Mucosa of gallbladder (tissue), 1 donor: Measurements from ENCODE around the gene NCKAP1. TPM values are rescaled to one million over a fixed set of nuclear protein-coding genes. Genes with fewer than 3 reads are reported as not detected.
"Not testable (repeated sequence)": the region's sequence is repeated elsewhere in the genome, so short reads cannot be mapped to it uniquely, and the experiment has no call there.

Experiments
- DNase-seq: peaks from one replicate; pipeline ENCODE4 v3.0.0-alpha.2; 2020; ENCODE audit warnings: low spot score
- total RNA-seq: library from RNA; stranded (reverse); gene quantifications from one replicate; pipeline ENCODE4 v1.2.1, GENCODE V29; 2021
- donor health status: DM: no; HTN: no; CAD: no.

NCKAP1 gene
- total RNA-seq, 1 donor from 2014 or later = 127 TPM

DNA sequence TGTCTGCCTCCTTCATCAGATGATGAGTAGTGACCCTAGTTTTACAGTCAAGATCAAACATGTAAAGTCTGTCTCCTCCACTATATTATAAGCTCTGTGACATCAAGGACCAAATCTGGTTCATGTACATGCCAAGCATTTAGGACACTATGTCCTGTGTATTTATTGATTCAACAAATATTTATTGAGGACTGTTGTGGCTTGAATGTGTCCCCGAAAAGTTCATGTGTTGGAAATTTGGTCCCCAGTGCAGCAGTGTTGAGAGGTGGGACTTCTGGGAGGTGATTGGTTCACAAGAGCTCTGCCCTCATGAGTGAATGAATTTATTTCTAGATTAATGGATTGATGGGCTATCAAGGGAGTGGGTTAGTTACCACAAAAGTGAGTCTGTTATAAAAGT is 125.2 kb downstream of the NCKAP1 start:
- no peak for DNase-seq

DNA sequence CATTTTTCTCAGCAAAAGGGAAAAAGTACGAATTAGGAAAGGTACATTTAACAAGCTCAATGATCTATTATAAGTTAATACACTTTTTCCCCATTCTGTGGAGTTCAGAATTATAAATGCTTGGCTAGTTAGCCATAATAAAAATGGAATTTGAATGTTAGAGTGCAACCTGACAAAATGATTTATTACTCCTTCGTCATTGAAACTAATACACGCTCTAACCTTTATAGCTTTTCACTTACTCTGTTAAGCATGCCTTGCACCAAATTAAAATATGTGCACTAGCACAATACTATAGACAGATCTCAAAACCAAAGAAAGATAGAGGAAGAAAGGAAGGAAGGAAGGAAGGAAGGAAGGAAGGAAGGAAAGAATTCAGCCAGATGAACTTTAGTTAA is 125.7 kb downstream of the NCKAP1 start:
- no peak for DNase-seq

DNA sequence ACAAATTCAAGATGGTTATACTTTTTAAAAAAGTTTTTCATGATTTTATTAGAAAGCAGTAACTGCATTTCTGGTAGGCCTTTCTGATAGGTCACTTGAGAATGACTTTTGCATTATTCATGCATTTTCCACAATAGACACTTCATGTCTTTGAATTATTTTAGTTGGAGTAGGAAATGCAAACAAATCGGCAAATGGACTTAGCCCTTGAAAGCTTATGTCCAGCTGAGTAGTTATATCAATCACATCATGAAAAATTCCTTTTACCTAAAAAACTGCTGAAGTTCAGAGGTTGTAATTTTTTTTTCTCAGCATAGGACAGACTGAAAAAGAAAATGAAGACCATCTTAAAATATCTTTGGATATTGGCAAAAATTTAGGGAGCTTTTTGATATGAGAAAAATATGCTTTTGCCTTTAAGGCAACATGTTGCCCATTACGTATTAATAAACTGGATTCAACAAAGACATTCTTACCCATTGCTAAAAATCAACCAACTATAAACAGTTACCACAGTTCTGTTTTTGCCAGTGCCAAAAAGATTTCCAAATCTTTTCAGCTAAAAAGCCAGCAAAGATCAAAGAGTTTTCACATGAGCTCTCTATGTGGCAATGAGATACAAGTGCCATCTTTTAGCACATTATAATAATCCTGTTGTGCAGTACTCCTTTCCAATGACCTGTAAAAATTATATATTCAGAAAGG is 126.3 kb downstream of the NCKAP1 start:
- DNase-seq = no peak

DNA sequence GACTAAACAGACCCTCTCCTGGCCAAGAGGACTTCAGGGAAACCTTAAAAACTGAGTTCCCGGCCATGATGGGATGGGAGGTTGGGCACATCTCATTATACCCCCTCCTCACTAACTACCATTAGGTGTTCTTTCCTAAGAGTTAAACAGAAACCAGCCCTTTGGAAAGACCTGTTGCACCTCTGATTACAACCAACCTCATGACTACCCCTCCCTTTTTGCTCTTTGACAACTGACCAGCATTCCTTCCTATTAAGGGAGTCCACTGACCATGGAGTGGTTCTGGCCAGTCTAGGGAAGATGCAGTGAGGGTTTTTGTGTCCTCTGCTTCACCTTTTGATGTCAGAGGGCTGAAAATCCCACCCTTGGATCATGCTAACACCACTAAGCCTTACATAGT is 127.3 kb downstream of the NCKAP1 start:
- no peak for DNase-seq

DNA sequence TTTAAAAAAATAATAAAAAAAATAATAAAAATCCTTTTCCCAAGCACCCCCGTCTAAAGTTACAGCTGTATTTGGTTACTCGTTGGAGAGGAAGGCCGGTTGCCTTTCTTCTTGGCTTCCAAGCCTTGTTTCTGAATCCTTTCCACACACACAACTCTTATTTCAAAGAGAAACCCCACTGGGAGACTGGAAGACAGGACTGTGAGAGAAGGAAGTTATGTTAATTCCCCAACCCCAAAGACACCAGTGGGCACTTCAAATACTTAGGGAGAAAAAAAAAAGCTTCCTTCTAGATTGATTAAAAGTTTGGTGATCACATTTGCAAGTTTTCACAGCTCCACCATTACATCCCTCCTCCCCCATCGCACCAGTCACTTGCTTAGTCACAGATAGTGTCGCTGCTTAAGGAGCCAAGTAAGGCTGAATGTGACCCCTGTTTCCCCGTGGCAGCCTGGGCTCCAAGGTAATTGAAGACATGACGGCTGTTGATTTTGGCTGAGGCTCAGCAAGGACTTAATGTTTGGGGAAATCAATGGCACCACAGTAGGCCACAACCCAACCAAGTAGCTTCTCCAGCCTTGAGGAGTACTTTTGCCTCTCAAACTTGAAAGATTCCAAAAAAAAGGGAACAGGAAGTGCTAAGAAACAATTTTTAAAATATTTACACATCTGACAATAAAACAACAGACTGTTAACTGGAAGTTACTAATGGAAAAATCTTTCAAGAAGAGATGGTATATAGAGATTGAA is 131.0 kb downstream of the NCKAP1 start:
- no peak for DNase-seq

DNA sequence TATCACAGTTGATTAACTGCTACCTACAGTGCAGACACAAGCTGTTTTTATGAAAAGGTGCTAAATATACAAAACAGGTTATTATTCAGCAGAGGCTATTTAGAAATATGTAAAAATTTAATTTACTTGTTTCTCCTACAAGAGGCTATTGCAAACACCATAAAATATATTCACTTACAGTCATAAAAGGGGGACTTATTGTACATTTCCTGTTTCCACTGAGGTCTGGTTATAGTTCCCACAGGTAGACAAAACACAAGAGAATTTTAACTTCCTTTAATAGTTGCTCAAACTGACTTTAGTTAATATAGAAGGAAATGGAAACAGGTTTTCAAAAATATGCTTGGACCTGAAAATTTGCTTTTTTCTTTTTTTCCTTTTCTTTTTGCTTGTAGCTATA is 131.8 kb downstream of the NCKAP1 start:
- no peak for DNase-seq

DNA sequence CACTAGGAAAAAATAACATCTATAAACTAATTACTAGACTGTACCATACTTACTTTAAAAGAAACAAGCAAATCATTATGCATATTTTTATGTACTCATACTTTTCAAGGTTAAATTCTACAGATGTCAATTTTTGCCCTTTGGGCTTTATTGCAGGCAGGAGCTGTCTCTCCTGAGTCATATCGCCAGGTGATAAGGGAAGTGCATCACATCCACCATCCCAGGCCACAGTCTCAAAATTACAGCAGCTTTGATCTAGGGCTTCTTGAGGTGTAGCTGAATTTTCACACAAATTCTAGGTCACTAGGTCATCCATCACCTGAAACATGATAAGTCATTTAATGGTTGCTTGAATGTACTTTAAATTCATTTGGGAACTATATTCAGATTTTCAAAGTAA is 133.4 kb downstream of the NCKAP1 start:
- DNase-seq = no peak

DNA sequence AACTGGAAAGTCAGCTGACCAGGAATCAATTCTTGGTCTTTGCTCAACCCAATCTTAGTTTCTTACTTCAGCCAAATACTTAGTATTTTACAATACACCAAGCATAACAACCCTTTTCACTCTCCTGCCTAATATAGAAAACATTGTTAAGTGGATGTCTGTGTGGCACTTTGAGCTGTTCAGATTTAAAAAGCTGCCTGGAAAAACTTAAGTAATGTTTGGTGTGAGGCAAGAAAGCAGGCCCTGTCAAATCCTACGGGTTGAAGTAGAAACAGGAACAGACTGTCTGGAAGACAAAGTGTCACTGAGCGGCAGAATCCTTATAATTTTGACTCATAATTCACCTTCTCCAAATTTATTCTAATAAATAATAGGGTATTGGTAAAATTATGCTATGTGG is 134.7 kb downstream of the NCKAP1 start:
- DNase-seq = no peak

DNA sequence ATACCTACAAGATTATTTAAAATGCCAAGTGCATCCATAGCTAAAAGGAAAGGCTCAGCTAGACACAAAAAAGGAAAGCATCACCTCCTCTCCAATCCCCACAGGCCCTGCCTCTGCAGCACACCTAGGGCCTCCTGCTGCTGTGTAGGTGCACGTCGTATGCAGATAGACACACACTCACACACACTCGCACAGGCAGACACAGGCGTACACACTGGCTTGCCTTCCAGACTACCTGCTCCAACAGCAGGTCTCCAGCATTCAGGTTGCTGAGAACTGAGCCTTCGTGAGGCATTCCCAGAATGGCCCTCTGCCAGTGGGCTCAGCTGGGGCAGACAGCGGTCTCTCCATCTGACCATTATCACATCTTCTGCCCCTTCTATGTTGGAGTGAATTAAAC is 136.5 kb downstream of the NCKAP1 start:
- DNase-seq = no peak

DNA sequence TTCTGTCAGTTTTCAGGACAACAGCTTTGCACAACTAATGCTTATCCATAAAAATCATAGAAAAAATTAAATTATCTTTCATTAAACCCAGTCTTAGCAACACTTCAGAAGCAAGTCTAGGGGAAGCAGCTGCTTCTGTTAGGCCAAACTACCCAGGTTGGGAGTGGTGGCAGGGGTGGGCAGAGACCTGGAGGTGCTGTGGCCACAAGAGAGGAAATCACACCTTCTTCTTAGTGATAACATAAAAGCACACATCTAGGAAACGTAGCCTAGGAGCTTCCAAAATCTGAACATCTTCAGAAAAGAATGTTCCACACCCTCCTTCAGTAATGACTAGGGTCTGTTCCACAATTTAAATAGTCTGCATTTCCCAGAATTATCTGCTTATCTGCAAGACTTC is 139.5 kb downstream of the NCKAP1 start:
- DNase-seq = no peak

DNA sequence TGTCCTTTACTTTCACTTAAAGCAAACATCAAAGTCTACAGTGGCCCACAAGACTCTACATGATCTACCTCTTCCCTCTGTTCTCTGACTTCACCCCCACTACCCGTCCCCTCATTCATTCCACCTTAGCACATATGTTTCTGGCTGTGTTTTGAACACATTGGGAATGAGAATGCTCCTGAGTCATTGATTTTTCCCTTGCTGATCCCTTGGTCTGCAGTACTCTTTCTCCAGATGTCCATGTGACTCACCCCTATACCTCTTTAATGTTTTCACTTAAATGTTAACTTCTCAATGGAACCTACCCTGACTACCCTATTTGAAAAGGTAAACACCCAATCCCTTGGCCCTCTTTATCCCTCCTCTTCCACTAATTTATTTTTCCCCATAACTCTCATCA is 141.1 kb downstream of the NCKAP1 start:
- no peak for DNase-seq

DNA sequence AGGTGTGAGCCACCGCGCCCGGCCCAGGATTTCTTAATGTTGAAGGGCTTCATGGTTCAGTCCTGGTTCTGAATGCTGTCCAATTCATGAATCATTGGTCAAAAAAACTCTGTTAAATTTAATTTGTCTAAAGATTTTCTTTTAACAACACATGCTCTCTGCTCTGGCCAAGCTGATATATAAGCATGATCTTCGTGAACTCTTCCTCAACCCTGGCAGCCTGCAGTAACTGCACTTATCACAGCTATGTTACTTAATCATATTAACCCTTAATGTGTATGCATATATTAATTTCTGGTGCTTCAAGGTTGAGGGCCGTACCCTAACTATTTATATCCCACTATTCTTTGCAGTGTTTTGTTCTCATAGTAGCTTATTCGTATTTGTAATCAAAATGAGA is 142.5 kb downstream of the NCKAP1 start:
- DNase-seq = no peak

DNA sequence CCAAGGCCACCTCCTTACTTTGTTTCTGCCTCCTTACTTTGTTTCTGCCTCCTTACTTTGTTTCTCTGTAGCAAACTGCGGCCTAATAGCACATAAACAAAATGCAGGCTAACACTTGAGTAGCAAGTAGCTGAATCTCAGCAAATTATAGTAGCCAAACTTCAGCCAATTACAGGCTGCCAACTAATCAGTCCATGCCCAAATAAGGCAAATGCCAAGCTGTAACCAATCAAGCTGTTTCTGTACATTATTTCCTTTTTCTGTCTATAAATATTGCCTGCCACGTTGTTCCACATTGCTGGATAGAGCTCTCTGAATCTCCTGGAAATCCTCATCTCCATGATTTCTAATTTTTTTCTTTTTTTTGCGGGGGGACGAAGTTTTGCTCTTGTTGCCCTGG is 143.1 kb downstream of the NCKAP1 start:
- DNase-seq = no peak

DNA sequence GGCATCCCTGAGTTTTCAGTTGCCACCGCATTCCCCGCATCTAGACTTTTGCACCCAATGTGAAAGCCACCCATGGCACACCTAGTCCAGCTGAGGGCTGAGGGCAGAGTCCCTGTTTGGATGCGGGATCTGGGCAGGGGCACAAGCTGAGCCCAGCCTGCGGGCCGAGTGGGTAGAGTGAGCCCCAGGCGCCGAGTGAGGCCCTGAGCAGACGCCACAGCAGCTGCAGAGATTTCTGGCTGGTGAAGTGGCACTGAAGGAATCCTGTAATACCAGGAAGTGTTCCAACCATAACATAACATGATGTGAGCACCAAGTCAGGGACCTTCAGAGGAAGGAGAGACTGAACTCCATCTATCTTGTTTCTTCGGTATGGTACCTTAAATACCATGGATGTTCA is 144.1 kb downstream of the NCKAP1 start:
- DNase-seq = no peak

DNA sequence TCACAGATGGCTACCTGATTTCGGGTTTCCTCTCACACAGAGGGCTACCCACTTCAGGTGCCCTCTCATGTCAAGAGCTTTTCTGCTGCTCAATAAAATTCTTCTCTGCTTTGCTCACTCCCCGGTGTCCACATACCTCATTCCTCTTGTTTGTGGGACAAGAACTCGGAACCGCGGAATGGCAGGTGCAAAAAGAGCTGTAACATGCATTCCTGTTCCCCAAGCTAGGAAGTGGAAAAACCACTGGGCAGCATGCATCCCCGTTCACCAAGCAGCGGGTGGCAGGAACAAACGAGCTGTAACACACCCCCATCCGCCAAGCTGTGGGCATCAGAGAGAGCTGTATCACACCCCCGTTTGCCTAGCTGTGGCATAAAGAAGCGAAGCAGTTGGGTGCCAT is 144.6 kb downstream of the NCKAP1 start:
- DNase-seq = no peak

DNA sequence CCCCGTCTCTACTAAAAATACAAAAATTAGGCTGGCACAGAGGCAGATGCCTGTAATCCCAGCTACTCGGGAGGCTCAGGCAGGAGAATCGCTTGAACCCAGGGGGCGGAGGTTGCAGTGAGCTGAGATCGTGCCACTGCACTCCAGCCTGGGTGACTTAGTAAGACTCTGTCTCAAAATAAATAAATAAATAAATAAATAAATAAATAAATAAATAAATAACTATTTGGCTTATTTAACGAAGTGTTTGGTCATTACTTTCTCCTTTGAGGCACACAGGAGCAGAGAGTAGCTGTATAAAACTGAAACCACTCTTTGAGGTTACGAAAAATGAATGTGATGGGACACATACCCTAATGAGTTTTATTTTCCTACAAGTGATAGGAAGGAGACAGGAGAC is 145.2 kb downstream of the NCKAP1 start:
- DNase-seq = not testable (repeated sequence)

DNA sequence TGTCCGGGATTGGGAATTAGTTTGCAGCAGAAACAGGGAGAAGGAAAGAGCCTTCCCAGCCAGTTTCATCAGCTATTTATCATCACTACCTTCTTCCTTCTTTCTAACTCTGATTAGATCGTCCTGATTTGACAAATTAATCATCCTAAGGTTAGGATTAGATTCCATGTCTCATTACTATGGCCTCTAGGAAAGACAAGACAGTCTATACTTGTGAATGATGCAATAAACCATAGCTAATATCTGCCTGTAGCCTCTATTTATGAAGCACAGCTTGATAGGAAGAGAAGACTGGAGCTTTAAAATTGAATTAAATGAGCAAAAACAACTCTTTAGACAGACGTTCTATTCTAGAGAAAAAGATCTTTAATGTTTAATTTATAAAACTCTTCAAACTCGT is 146.6 kb downstream of the NCKAP1 start:
- no peak for DNase-seq

DNA sequence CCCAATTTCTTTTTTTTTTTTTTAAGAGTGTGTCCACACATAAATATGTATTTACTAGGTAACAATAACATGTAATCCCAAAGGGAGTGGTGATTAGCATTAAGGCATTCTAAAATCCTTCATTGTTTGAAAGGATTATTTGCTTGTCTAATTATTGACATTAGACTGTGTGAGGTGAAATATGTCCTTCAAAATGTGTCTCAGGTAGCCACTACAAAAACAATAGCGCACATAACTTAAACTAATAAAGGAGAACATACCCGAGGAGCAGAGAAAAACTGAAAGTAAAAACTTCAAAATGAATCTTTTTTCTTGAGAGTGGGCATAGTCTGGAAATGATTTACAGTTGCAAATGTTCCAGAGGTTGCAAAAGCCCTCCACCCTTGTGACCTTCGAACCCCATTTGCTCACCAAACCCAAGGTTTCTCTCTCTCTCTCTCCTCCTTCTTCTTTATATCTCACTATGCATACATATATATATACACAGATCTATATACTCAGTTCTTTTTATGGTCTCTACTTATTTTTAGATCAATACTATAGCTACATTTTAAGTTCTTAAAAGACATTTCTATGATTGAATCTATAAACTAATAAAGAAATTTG is 147.4 kb downstream of the NCKAP1 start:
- no peak for DNase-seq

DNA sequence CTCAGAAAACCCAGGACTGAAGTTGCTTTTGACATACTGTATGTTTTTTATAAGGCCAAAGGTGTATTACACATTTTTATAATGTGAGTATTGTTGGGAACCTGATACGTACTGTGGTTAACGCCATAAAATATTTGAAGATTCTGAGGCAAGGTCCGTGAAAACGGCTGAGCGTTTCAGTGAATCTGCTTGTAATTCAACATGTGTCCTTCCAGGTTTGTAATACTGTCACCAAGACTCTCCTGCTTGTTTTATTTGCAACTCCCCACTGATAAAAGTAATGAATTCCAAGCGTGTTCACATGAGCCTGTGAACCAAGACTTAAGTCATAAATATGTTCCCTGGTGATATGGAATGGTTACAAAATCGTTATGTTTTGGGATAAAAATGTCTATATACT is 148.0 kb downstream of the NCKAP1 start:
- no peak for DNase-seq

DNA sequence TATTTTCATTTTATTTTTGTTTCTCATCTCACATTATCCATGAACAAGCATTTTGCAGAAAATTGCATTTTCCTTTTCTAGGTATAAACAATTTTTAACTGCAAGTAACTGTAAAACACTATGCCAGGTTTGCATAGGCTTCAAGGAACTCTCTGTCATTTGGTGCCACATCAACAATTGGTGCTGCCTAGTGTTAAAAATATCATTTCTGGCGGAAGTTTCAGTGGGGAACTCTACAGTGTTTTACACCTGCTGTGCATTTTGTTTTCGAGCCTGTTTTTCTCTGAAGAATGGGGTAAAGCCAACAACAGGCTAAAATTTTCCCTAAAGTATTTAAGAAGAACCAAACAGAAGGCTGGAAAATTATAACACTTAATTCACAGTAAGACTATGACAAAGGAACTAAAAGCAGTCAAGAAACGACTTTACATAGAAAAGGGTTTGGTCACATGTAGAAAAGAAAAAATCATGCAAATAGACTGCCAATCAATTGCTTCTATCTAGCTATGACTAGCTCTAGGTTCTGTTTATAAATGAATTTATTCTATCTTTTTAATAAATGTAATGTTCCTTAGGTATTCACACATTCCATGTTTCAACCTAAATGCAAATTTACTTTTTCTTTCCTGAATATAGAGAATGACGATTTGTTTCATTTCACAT is 150.4 kb downstream of the NCKAP1 start:
- DNase-seq = no peak

DNA sequence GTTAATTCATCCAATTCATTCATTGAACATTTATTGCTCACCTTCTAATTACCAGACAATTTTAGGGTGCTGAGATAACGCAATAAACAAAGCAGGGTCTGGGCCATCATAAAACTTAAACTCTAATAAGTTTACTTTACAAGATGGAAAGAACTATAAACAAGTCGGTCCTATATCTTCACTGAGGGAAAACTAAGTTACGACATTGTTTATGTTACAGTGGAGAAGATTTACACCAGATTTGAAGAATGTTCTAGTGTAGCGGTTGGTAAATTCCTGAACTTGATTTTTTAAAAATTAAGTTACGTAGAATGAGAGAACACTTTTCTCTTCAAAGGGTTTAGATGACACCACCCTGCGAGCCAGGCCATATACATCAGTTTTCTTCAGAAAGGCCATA is 151.2 kb downstream of the NCKAP1 start:
- no peak for DNase-seq

DNA sequence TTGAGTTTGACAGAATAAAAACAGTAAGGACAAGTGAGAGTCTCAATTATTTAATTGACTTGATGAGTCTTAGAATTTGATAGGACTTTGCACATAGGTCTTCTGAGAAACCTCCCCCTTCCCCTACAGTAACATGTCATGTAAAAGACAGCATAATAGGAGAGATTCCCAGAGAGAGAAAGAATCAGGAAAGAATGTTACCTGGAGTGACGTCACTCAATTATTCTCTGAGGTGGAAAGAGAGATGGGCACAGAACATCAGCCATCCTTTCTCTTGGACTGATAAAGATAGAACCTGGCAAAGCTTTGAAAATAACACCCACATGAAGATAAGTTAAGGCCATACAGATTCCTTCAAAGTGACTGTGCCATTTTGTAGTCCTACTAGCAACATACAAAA is 152.5 kb downstream of the NCKAP1 start:
- no peak for DNase-seq

DNA sequence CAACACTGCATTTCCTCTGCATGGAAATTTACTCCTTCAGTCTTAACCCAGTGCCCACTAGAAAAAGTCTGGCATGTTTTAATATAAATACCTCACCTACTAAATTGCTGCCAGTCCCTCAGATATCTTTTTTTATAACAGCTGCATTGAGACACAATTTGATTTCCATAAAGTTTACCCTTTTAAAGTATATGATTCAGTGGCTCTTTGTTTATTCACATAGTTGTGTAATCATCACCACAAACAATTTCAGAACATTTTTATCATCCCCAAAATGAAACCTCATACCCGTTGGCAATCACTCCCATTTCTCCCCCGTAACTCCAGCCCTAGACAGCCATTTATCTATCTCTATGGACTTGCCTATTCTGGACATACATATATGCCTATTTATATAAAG is 154.8 kb downstream of the NCKAP1 start:
- no peak for DNase-seq
